CD4-positive, alpha-beta memory T cell (primary cell): ENCODE data around the gene MICAL3. TPM values are rescaled to one million over a fixed set of nuclear protein-coding genes. Genes with fewer than 3 reads are reported as not detected.
A peak's percentile ranks its signal among the peaks of the same experiment; 100 is the strongest.

ENCODE experiments used
- CTCF ChIA-PET: fragments of 350-600 bp; sonication (Branson Sonifier 250); formaldehyde crosslinking; loops from one replicate; lab custom pipeline; 2021; ENCODE audit warnings: inconsistent platforms; ENCODE audit not compliant: partially characterized antibody; lab: Charles Lee
- POLR2A ChIA-PET: fragments of 350-600 bp; sonication (Branson Sonifier 250); formaldehyde crosslinking; loops from one replicate; lab custom pipeline; 2021; ENCODE audit not compliant: partially characterized antibody; lab: Charles Lee
- DNase-seq, 5 donors: peaks; one replicate each; pipeline versions ENCODE4 v3.0.0 to v3.0.0-alpha.2; 2020 to 2022; ENCODE audit warnings: mixed read lengths in 1 of 5
- H3K27ac ChIP-seq: one replicate; pipeline ENCODE4 v1.7.0; 2013; ENCODE audit warnings: low read depth, low read length
- H3K27me3 ChIP-seq: 2 replicates; pipeline ENCODE4 v1.7.0; 2013; ENCODE audit warnings: mild to moderate bottlenecking, low read length, moderate library complexity; ENCODE audit not compliant: insufficient read depth
- H3K36me3 ChIP-seq: 2 replicates; pipeline ENCODE4 v1.7.0; 2013; ENCODE audit warnings: mild to moderate bottlenecking, low read length, moderate library complexity; ENCODE audit not compliant: insufficient read depth
- H3K4me1 ChIP-seq: 2 replicates; pipeline ENCODE4 v1.7.0; 2013; ENCODE audit warnings: mild to moderate bottlenecking, low read length, moderate library complexity; ENCODE audit not compliant: insufficient read depth
- H3K4me3 ChIP-seq, 2 donors: one replicate each; pipeline ENCODE4 v1.7.0; 2013; ENCODE audit warnings: low read length in 2 of 2, mild to moderate bottlenecking in 1 of 2
- H3K9me3 ChIP-seq, 2 donors: one replicate each; pipeline ENCODE4 v1.7.0; 2013; ENCODE audit warnings: low read length in 2 of 2, control low read depth in 1 of 2; ENCODE audit not compliant: control insufficient read depth in 1 of 2
- H3K27ac Mint-ChIP-seq, 7 donors: one replicate each; pipeline ENCODE4 v1.8.0; 2020 to 2021; ENCODE audit warnings: mixed read lengths in 7 of 7, mild to moderate bottlenecking in 6 of 7, inconsistent platforms in 3 of 7, moderate library complexity in 3 of 7
- H3K27me3 Mint-ChIP-seq, 2 donors: one replicate each; pipeline ENCODE4 v1.8.0; 2020 to 2021; ENCODE audit warnings: mixed read lengths in 2 of 2
- H3K36me3 Mint-ChIP-seq, 2 donors: one replicate each; pipeline ENCODE4 v1.8.0; 2020 to 2021; ENCODE audit warnings: mixed read lengths in 2 of 2, inconsistent platforms in 1 of 2, mild to moderate bottlenecking in 1 of 2
- H3K4me1 Mint-ChIP-seq, 4 donors: one replicate each; pipeline ENCODE4 v1.8.0; 2020 to 2021; ENCODE audit warnings: mixed read lengths in 4 of 4, mild to moderate bottlenecking in 1 of 4
- H3K4me3 Mint-ChIP-seq, 8 donors: one replicate each; pipeline ENCODE4 v1.8.0; 2020 to 2021; ENCODE audit warnings: mixed read lengths in 8 of 8, mild to moderate bottlenecking in 7 of 8, moderate library complexity in 6 of 8, inconsistent platforms in 3 of 8
- H3K9me3 Mint-ChIP-seq, 8 donors: one replicate each; pipeline ENCODE4 v1.8.0; 2020 to 2021; ENCODE audit warnings: mixed read lengths in 8 of 8, mild to moderate bottlenecking in 5 of 8, inconsistent platforms in 3 of 8, moderate library complexity in 1 of 8
- intact Hi-C: fragments of 100-400 bp; cut with micrococcal nuclease; formaldehyde crosslinking; loops from one replicate; pipeline ENCODE4 v1.15.1; 2023
- polyA plus RNA-seq, 2 donors: library from polyadenylated mRNA; unstranded; fragments of 300-500 nt; fragmentation: Illumina TruSeq; gene quantifications; one replicate each; pipeline ENCODE4 v1.2.3, GENCODE V29; 2021
- total RNA-seq, 2 experiments: library from RNA; stranded (reverse); gene quantifications; one replicate each; pipeline ENCODE4 v1.2.3, GENCODE V29; 2021

MICAL3 gene
- total and polyA plus RNA-seq, 4 experiments from 2014 or later, result 0.97 to 28.9 (median 14.4) TPM

- Mint-ChIP-seq H3K9me3 (no peaks in the 10 kb centered on the region), H3K4me3 (no peak overlapping the region), H3K27ac (no peak overlapping the region), H3K36me3 (peaks cover 18 to 38% of the 10 kb centered on the region in 2 donors), H3K4me1 (peaks cover 0 to 2% (median 0%) of the 10 kb centered on the region in 4 donors), H3K27me3 (no peaks in the 10 kb centered on the region)
- Histone ChIP-seq H3K9me3 (no peaks in the 10 kb centered on the region), H3K4me3 (no peak overlapping the region), H3K36me3 (peaks cover 5% of the 10 kb centered on the region), H3K27me3 (no peaks in the 10 kb centered on the region), H3K27ac (no peak overlapping the region), H3K4me1 (no peaks in the 10 kb centered on the region)
- ChIA-PET POLR2A (no interaction called here), CTCF (interaction anchor here (1.2 kb wide), 1 partner anchor 60 kb away, joined by 3 read pairs; no protein-coding TSS in a partner anchor)
- DNase-seq, result no peak
- intact Hi-C loops, result no loop called here
Measured at GRCh38 chr22:17802822-17803221, 221.5 kb downstream of the MICAL3 start.

- peaks cover 0 to 2% (median 0%) of the 10 kb centered on the region in 4 donors for H3K4me1 Mint-ChIP-seq
- peak overlapping the region in 1 of 7 donors; percentile 43 for H3K27ac Mint-ChIP-seq
- H3K4me1 ChIP-seq, result no peaks in the 10 kb centered on the region
- no peaks in the 10 kb centered on the region for H3K9me3 ChIP-seq
- H3K27me3 Mint-ChIP-seq, result no peaks in the 10 kb centered on the region
- intact Hi-C loops, result no loop called here
- no peak overlapping the region for H3K4me3 ChIP-seq
- no peaks in the 10 kb centered on the region for H3K27me3 ChIP-seq
- peaks cover 1% of the 10 kb centered on the region for H3K36me3 ChIP-seq
- ChIA-PET CTCF (interaction anchor here (1.2 kb wide), 1 partner anchor 60 kb away, joined by 3 read pairs; no protein-coding TSS in a partner anchor), POLR2A (no interaction called here)
- H3K36me3 Mint-ChIP-seq, result peaks cover 14 to 34% of the 10 kb centered on the region in 2 donors
- no peak overlapping the region for H3K27ac ChIP-seq
- no peaks in the 10 kb centered on the region for H3K9me3 Mint-ChIP-seq
- DNase-seq, result no peak
- no peak overlapping the region for H3K4me3 Mint-ChIP-seq
Measured at GRCh38 chr22:17802411-17802810, 221.9 kb downstream of the MICAL3 start.

- Mint-ChIP-seq H3K4me1 (peaks cover 0 to 2% (median 0%) of the 10 kb centered on the region in 4 donors), H3K36me3 (peaks cover 4 to 10% of the 10 kb centered on the region in 2 donors), H3K27me3 (no peaks in the 10 kb centered on the region), H3K9me3 (no peaks in the 10 kb centered on the region), H3K27ac (peak overlapping the region in 3 of 7 donors; percentile 11 to 41 (median 31)), H3K4me3 (no peak overlapping the region)
- intact Hi-C loops, result no loop called here
- no peak for DNase-seq
- no peaks in the 10 kb centered on the region for H3K4me1 ChIP-seq
- POLR2A ChIA-PET, result no interaction called here
- H3K27me3 ChIP-seq, result no peaks in the 10 kb centered on the region
- H3K4me3 ChIP-seq, result no peak overlapping the region
- CTCF ChIA-PET, result interaction anchor here (1.4 kb wide), 1 partner anchor 12 kb away, joined by 6 read pairs; no protein-coding TSS in a partner anchor
- no peak overlapping the region for H3K27ac ChIP-seq
- no peaks in the 10 kb centered on the region for H3K9me3 ChIP-seq
- H3K36me3 ChIP-seq, result no peaks in the 10 kb centered on the region
Measured at GRCh38 chr22:17797721-17798559, 226.4 kb downstream of the MICAL3 start.

GRCh38 chr22:17796695-17797094, 227.7 kb downstream of the MICAL3 start:
- H3K4me3 ChIP-seq, result no peak overlapping the region
- POLR2A ChIA-PET, result no interaction called here
- H3K9me3 Mint-ChIP-seq, result no peaks in the 10 kb centered on the region

GRCh38 chr22:17795661-17796548, 228.5 kb downstream of the MICAL3 start:
- H3K4me3 Mint-ChIP-seq, result no peak overlapping the region
- H3K4me1 Mint-ChIP-seq, result peaks cover 0 to 2% (median 0%) of the 10 kb centered on the region in 4 donors
- H3K9me3 ChIP-seq, result no peaks in the 10 kb centered on the region
- no peaks in the 10 kb centered on the region for H3K9me3 Mint-ChIP-seq
- no peak overlapping the region for H3K27ac Mint-ChIP-seq
- H3K36me3 ChIP-seq, result no peaks in the 10 kb centered on the region
- H3K4me3 ChIP-seq, result no peak overlapping the region
- no peaks in the 10 kb centered on the region for H3K27me3 ChIP-seq
- H3K4me1 ChIP-seq, result no peaks in the 10 kb centered on the region
- H3K27me3 Mint-ChIP-seq, result no peaks in the 10 kb centered on the region
- no peak for DNase-seq
- peaks cover 8 to 10% of the 10 kb centered on the region in 2 donors for H3K36me3 Mint-ChIP-seq
- H3K27ac ChIP-seq, result no peak overlapping the region
- intact Hi-C loops, result no loop called here
- CTCF ChIA-PET, result interaction anchor here (0.9 kb wide), 1 partner anchor 10 kb away, joined by 3 read pairs; no protein-coding TSS in a partner anchor
- POLR2A ChIA-PET, result no interaction called here

More at GRCh38 chr22:17796695-17797094, 227.7 kb downstream of the MICAL3 start:
- no peaks in the 10 kb centered on the region for H3K9me3 ChIP-seq
- H3K4me3 Mint-ChIP-seq, result no peak overlapping the region
- no peaks in the 10 kb centered on the region for H3K36me3 ChIP-seq
- H3K27me3 Mint-ChIP-seq, result no peaks in the 10 kb centered on the region
- CTCF ChIA-PET, result interaction anchor here (0.9 kb wide), 1 partner anchor 11 kb away, joined by 3 read pairs; no protein-coding TSS in a partner anchor
- H3K36me3 Mint-ChIP-seq, result peaks cover 5 to 7% of the 10 kb centered on the region in 2 donors
- no peaks in the 10 kb centered on the region for H3K4me1 ChIP-seq
- intact Hi-C loops, result no loop called here
- no peak overlapping the region for H3K27ac ChIP-seq
- DNase-seq, result no peak
- H3K4me1 Mint-ChIP-seq, result peaks cover 0 to 2% (median 0%) of the 10 kb centered on the region in 4 donors
- no peak overlapping the region for H3K27ac Mint-ChIP-seq
- no peaks in the 10 kb centered on the region for H3K27me3 ChIP-seq

- H3K4me3 Mint-ChIP-seq, result no peak overlapping the region
- Histone ChIP-seq H3K27ac (no peak overlapping the region), H3K36me3 (no peaks in the 10 kb centered on the region), H3K4me3 (no peak overlapping the region), H3K27me3 (no peaks in the 10 kb centered on the region), H3K4me1 (no peaks in the 10 kb centered on the region), H3K9me3 (no peaks in the 10 kb centered on the region)
- intact Hi-C loops, result no loop called here
- peaks cover 0 to 2% (median 0%) of the 10 kb centered on the region in 4 donors for H3K4me1 Mint-ChIP-seq
- DNase-seq, result no peak
- no peaks in the 10 kb centered on the region for H3K9me3 Mint-ChIP-seq
- peaks cover 6 to 10% of the 10 kb centered on the region in 2 donors for H3K36me3 Mint-ChIP-seq
- ChIA-PET CTCF (no interaction called here), POLR2A (no interaction called here)
- no peaks in the 10 kb centered on the region for H3K27me3 Mint-ChIP-seq
- peak overlapping the region in 2 of 7 donors; percentile 58 to 68 for H3K27ac Mint-ChIP-seq
Measured at GRCh38 chr22:17794726-17795542, 229.4 kb downstream of the MICAL3 start.
